Ureter (tissue), 1 donor: Measurements from ENCODE around the gene ZYX. TPM values are rescaled to one million over a fixed set of nuclear protein-coding genes. Genes with fewer than 3 reads are reported as not detected.

Experiments
- DNase-seq: peaks from one replicate; pipeline ENCODE4 v3.0.0-alpha.2; 2020; ENCODE audit warnings: low spot score
- total RNA-seq: library from RNA; stranded (reverse); gene quantifications from one replicate; pipeline ENCODE4 v1.2.4, GENCODE V29; 2023
- donor health status: DM: yes; HTN: yes; CAD: no.

ZYX gene
- total RNA-seq: 169 TPM

GRCh38 chr7:143380646-143381426 lies at the start of gene ZYX:
Gene ZYX (plus strand): TSS chr7:143381345. CDS start chr7:143381572, 227 bp downstream.
- DNase-seq: peak; percentile 97

- DNase-seq: no peak
Observed at GRCh38 chr7:143334244-143334643, 46.9 kb upstream of the ZYX start.

GRCh38 chr7:143337216-143337615 lies 43.9 kb upstream of the ZYX start:
- no peak for DNase-seq

GRCh38 chr7:143341842-143342241 lies 39.3 kb upstream of the ZYX start:
- no peak for DNase-seq

GRCh38 chr7:143343596-143343995 lies 37.5 kb upstream of the ZYX start:
- no peak for DNase-seq

GRCh38 chr7:143345428-143345900 lies 35.7 kb upstream of the ZYX start:
- DNase-seq: no peak

- no peak for DNase-seq
Observed at GRCh38 chr7:143346018-143346417, 35.1 kb upstream of the ZYX start.

- no peak for DNase-seq
Observed at GRCh38 chr7:143347950-143348349, 33.2 kb upstream of the ZYX start.

GRCh38 chr7:143351060-143351459 lies 30.1 kb upstream of the ZYX start:
- no peak for DNase-seq

GRCh38 chr7:143351574-143351973 lies 29.6 kb upstream of the ZYX start:
- no peak for DNase-seq

GRCh38 chr7:143352531-143353002 lies 28.6 kb upstream of the ZYX start:
- DNase-seq: no peak

GRCh38 chr7:143354376-143354775 lies 26.8 kb upstream of the ZYX start:
- no peak for DNase-seq

- DNase-seq: no peak
Observed at GRCh38 chr7:143354965-143355364, 26.2 kb upstream of the ZYX start.

GRCh38 chr7:143355450-143356385 lies 25.4 kb upstream of the ZYX start:
- no peak for DNase-seq

- DNase-seq: no peak
Observed at GRCh38 chr7:143356414-143357050, 24.6 kb upstream of the ZYX start.

GRCh38 chr7:143358626-143359025 lies 22.5 kb upstream of the ZYX start:
- no peak for DNase-seq

GRCh38 chr7:143359771-143360353 lies 21.3 kb upstream of the ZYX start:
- no peak for DNase-seq

- DNase-seq: no peak
Observed at GRCh38 chr7:143360788-143361551, 20.2 kb upstream of the ZYX start.

- DNase-seq: no peak
Observed at GRCh38 chr7:143361552-143362130, 19.5 kb upstream of the ZYX start.
